ENCODE data around the gene TCIRG1. TPM values are rescaled to one million over a fixed set of nuclear protein-coding genes. Genes with fewer than 3 reads are reported as not detected.

The TCIRG1 gene
- total RNA-seq, 6 experiments from 2014 or later = 39.4 to 97.1 (median 69.3) TPM

DNA sequence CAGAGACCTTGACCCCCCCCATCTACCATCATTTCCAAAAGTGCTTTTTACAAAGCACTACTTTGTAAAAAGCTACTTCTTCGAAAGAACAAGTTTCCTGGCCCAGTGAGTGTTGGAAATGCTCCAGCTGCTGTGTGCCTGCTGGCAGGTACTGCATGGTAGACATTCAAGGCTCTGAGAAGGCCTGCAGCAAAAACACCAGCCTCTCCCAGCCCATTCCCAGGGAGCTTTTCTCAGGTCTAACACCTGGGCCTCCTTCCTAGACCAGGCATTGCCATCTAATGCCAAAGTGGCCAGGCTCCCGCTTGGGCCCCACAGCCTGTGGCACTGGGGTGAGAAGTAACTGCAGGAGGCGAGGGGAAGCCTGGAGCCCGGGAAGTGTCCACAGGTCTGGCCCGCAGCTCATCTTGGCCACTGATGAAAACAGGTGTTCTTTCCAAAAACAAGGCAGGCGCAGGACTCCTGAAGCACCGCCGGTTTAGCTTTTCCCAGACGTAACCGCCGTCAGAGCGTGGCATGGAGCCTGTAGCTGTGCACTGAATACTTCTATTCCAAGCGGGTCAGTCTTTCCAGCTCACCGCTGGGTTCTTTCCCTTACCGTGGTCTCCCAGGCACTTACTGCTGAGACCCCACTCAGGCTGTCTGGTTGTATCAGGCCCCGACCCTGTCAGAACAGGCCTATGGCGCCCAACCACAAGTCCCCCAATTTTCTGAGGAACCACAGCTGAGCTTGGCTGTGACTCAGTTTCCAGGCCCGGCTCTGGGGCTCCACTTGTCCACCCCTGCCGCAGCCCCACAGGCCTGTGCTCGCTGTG, 1.2 kb upstream of the TCIRG1 start:
- Histone ChIP-seq H3K36me3 (peaks cover 0 to 8% (median 3%) of the 10 kb centered on the region in 4 donors), H3K4me1 (peaks cover 0 to 52% (median 22%) of the 10 kb centered on the region in 4 donors), H3K27me3 (no peaks in the 10 kb centered on the region), H3K4me3 (no peak overlapping the region), H3K9me3 (no peaks in the 10 kb centered on the region), H3K27ac (peak overlapping the region; percentile 81 to 97 (median 94))
- TF ChIP-seq CTCF (IDR thresholded peaks at IDR 0.05) = no peak
- no peak for TF ChIP-seq POLR2A (IDR thresholded peaks at IDR 0.05)
- intact Hi-C loops (cut with DNase I) = no loop called here
- DNase-seq (peak; percentile 51 to 82 (median 61)), ATAC-seq (no peak)
- 29% methylated on average over 5 of the region's 20 CpGs for WGBS (ENCODE audit: insufficient coverage, low coverage, low lambda C conversion rate, missing lambda C conversion rate)

- WGBS (ENCODE audit: insufficient coverage, low coverage, low lambda C conversion rate, missing lambda C conversion rate) = no CpG with 5 or more reads among the region's 13 CpGs
- H3K4me1 ChIP-seq = peaks cover 0 to 46% (median 19%) of the 10 kb centered on the region in 4 donors
Observed at GRCh38 chr11:68038226-68038717, 553 bp upstream of the TCIRG1 start.

DNA sequence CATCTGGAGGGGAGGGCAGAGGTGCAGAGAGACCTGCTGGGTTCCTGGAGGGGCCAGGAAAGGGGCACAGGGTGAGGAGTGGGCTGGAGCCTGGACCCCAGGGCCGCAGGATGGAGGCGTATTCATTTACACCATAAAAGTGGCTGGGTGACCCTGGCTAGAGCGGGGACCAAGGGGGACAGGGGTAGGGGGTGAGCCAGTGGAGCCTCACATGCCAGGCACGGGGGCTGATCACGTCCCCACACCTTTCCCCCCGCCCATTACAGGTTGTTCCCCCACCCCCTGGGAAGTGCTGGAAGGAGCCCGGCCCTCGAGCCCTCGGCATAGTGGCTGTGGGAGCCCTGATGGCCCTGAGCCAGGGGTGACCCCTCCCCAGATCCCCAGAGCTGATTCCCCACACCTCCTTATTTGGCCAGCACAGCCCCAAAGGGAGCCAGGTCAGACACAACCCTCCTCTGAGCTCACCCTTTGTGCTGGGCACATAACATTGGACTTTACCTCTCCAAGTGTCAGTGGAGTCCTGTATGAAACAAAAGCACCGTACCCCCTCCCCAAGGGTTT, 781 bp downstream of the TCIRG1 start:
- no peaks in the 10 kb centered on the region for H3K27me3 ChIP-seq
- 6% methylated on average over 3 of the region's 10 CpGs for WGBS (ENCODE audit: insufficient coverage, low coverage, low lambda C conversion rate, missing lambda C conversion rate)
- peak; percentile 2 to 16 (median 8) for ATAC-seq
- no peak for TF ChIP-seq POLR2A (IDR thresholded peaks at IDR 0.05)
- TF ChIP-seq CTCF (IDR thresholded peaks at IDR 0.05) = no peak
- intact Hi-C loops (cut with DNase I) = no loop called here
- peak overlapping the region; percentile 81 to 97 (median 94) for H3K27ac ChIP-seq
- DNase-seq = peak; percentile 55 to 74 (median 62)
- H3K36me3 ChIP-seq = no peaks in the 10 kb centered on the region
- H3K4me1 ChIP-seq = peaks cover 0 to 36% (median 14%) of the 10 kb centered on the region in 4 donors
- peak overlapping the region; percentile 73 to 91 (median 75) for H3K4me3 ChIP-seq
- no peaks in the 10 kb centered on the region for H3K9me3 ChIP-seq

More at GRCh38 chr11:68038226-68038717, 553 bp upstream of the TCIRG1 start:
- Histone ChIP-seq H3K4me3 (peak overlapping the region; percentile 73 to 91 (median 75)), H3K27ac (peak overlapping the region; percentile 81 to 97 (median 94)), H3K27me3 (no peaks in the 10 kb centered on the region), H3K36me3 (peaks cover 0 to 8% (median 3%) of the 10 kb centered on the region in 4 donors), H3K9me3 (no peaks in the 10 kb centered on the region)
- DNase-seq (peak; percentile 92 to 97 (median 95)), ATAC-seq (peak; percentile 62 to 72 (median 68))
- intact Hi-C loops (cut with DNase I) = no loop called here
- no peak for TF ChIP-seq CTCF (IDR thresholded peaks at IDR 0.05)
- TF ChIP-seq POLR2A (IDR thresholded peaks at IDR 0.05) = no peak

- DNase-seq (peak; percentile 71 to 76 (median 72)), ATAC-seq (peak; percentile 7 to 31 (median 26))
- H3K4me1 ChIP-seq = peaks cover 0 to 36% (median 14%) of the 10 kb centered on the region in 4 donors
- H3K27me3 ChIP-seq = no peaks in the 10 kb centered on the region
- H3K27ac ChIP-seq = peak overlapping the region; percentile 81 to 97 (median 94)
- 0% methylated on average over 2 of the region's 22 CpGs for WGBS (ENCODE audit: insufficient coverage, low coverage, low lambda C conversion rate, missing lambda C conversion rate)
- peak overlapping the region; percentile 73 to 91 (median 75) for H3K4me3 ChIP-seq
- intact Hi-C loops (cut with DNase I) = no loop called here
- TF ChIP-seq POLR2A (IDR thresholded peaks at IDR 0.05) (peak; percentile 66), CTCF (IDR thresholded peaks at IDR 0.05) (no peak)
- H3K9me3 ChIP-seq = no peaks in the 10 kb centered on the region
- H3K36me3 ChIP-seq = no peaks in the 10 kb centered on the region
Observed at GRCh38 chr11:68040101-68040956, 1.5 kb downstream of the TCIRG1 start.
